ENCODE measurements around the gene HCRTR1. TPM values are rescaled to one million over a fixed set of nuclear protein-coding genes. Genes with fewer than 3 reads are reported as not detected.
"Not testable (repeated sequence)": the region's sequence is repeated elsewhere in the genome, so short reads cannot be mapped to it uniquely, and the experiment has no call there.

Gene HCRTR1
- total RNA-seq, 2 donors from 2014 or later: not detected

DNA sequence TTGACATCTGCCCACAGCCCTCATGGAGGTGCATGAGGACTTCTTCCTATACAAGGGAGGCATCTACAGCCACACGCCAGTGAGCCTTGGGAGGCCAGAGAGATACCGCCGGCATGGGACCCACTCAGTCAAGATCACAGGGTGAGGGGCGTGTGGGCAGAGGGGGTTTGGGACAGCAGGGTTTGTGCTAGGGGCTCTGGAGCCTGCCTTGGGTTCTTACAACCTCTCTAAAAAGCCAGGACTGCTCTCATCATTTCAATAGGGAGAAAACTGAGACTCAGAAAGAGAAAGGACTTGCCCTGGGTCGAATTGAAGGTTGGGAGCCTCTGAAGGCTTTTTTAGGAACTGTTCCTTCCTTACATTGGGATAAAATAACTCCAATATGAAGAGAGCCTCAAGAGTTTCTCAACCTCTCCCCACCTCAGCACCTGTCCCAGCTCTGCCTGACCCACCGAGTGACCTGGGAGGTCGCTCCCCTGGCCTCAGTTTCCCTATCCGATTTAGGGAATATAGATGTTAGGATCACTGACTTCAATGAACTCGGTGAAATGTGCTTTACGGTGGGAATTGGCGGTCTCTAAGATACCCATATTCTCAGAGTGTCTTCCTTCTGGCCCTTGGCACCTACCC, 31.6 kb upstream of the HCRTR1 start:
- Mint-ChIP-seq H3K4me3 (no peak overlapping the region), H3K27me3 (peaks cover 37% of the 10 kb centered on the region), H3K4me1 (peaks cover 8% of the 10 kb centered on the region), H3K36me3 (ENCODE audit: low read depth) (no peaks in the 10 kb centered on the region), H3K27ac (no peak overlapping the region)
- ATAC-seq: no peak
- H3K9me3 ChIP-seq (ENCODE audit: control insufficient read depth, low read length, poor library complexity, severe bottlenecking): no peaks in the 10 kb centered on the region
- no peak for DNase-seq

DNA sequence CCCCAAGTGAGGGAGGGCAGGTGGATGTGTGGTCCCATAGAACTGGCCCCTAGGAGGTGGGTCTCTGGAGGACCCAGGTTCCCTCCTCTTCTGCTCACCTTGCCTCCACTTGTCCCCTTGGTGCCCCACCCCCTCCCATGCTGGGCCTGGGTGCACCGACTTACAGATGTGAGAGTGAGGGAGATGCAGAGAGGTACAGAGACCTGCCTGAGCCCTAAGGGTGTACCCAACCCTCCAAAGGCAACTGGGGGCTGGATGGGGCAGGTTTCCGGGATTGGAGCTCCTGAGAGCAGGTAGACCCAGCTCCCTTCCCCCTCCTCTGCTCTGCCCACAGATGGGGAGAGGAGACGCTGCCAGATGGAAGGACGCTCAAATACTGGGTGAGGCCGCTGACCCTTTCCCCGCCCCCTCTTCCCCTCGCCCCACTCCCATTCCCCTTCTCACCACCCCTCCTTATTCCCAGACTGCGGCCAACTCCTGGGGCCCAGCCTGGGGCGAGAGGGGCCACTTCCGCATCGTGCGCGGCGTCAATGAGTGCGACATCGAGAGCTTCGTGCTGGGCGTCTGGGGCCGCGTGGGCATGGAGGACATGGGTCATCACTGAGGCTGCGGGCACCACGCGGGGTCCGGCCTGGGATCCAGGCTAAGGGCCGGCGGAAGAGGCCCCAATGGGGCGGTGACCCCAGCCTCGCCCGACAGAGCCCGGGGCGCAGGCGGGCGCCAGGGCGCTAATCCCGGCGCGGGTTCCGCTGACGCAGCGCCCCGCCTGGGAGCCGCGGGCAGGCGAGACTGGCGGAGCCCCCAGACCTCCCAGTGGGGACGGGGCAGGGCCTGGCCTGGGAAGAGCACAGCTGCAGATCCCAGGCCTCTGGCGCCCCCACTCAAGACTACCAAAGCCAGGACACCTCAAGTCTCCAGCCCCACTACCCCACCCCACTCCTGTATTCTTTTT, 30.8 kb upstream of the HCRTR1 start:
- no peaks in the 10 kb centered on the region for H3K9me3 ChIP-seq (ENCODE audit: control insufficient read depth, low read length, poor library complexity, severe bottlenecking)
- ATAC-seq (no peak), DNase-seq (no peak)
- peaks cover 10% of the 10 kb centered on the region for H3K4me1 Mint-ChIP-seq
- H3K27me3 Mint-ChIP-seq: peaks cover 39% of the 10 kb centered on the region
- no peak overlapping the region for H3K4me3 Mint-ChIP-seq
- no peak overlapping the region for H3K27ac Mint-ChIP-seq
- peaks cover 2% of the 10 kb centered on the region for H3K36me3 Mint-ChIP-seq (ENCODE audit: low read depth)

DNA sequence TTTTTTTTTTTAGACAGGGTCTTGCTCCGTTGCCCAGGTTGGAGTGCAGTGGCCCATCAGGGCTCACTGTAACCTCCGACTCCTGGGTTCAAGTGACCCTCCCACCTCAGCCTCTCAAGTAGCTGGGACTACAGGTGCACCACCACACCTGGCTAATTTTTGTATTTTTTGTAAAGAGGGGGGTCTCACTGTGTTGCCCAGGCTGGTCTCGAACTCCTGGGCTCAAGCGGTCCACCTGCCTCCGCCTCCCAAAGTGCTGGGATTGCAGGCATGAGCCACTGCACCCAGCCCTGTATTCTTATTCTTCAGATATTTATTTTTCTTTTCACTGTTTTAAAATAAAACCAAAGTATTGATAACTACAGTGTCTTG, 30.2 kb upstream of the HCRTR1 start:
- peaks cover 40% of the 10 kb centered on the region for H3K27me3 Mint-ChIP-seq
- DNase-seq; H3K36me3 Mint-ChIP-seq (ENCODE audit: low read depth); H3K9me3 ChIP-seq (ENCODE audit: control insufficient read depth, low read length, poor library complexity, severe bottlenecking); H3K27ac Mint-ChIP-seq; H3K4me1 Mint-ChIP-seq; ATAC-seq: not testable (repeated sequence)
- H3K4me3 Mint-ChIP-seq: peak overlapping the region; percentile 19

DNA sequence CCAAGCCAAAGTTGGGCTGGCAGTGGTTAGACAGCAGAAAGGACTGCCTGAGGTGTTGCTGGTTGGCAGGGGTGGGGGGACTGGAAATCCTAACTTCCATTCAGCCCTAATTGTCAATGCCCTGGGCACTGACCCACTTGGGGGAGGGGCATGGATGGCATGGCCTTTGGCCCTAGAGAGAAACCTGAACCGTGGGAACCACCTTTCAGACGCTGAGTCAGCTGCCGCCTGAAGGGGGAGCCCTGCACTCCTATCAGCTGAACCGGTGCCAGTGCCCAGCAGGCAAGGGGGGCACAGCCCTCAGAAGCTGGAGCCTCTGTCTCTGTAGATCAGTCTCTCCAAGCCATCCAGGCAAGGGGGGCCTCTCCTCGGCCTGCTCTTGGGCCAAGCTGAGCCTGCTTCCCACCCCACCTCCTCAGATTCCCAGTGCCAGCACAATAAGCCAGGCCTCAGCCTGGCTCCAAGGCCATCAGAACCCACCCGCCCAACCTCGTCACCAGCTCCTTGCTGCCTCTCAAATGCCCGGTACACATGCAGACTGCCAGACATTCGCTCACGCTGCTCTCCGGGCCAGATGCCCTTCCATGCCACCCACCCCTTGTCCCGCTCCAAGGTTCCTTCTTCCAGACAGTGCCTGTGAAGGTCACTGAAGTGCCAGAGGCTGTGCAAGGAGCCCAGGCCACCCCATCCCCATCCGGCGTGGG, 29.6 kb upstream of the HCRTR1 start:
- DNase-seq (peak in 1 of 3 donors; percentile 36), ATAC-seq (peak; percentile 54)
- no peak overlapping the region for H3K4me3 Mint-ChIP-seq
- H3K36me3 Mint-ChIP-seq (ENCODE audit: low read depth): peaks cover 2% of the 10 kb centered on the region
- no peaks in the 10 kb centered on the region for H3K9me3 ChIP-seq (ENCODE audit: control insufficient read depth, low read length, poor library complexity, severe bottlenecking)
- H3K27ac Mint-ChIP-seq: no peak overlapping the region
- H3K4me1 Mint-ChIP-seq: peaks cover 9% of the 10 kb centered on the region
- H3K27me3 Mint-ChIP-seq: peaks cover 42% of the 10 kb centered on the region

DNA sequence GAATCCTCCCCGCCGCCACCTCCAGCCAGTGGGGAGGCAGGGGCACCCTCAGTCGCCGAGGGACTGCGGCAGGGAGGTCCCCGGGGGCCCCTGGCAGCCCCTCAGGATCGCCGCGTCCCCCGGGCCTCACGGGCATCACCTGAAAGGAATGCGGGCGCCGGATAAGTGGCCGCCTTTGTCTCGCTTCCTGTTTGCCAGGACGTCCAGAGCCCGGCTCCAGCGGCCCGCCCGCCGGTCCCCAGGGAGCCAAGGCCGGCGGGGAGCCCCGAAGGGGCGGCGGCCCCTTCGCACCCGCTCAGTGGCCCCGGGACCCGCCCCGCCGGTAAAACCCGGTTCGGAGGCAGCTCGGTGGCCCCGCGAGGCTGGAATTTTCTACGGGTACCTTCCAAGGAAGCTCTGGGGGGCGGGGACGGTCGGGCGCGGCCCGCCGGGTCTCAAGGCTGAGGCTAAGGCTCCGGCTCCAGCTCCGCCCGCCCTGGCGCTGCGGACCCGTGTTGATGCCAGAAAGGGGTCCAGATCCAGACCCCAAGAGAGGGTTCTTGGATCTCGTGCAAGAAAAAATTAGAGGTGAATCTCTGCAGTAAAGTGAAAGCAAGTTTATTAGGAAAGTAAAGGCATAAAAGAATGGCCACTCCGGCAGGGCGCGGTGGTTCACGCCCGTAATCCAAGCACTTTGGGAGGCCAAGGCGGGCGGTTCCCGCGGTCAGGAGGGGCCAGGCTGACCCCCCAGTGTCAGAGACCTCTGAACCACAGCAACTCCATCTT, 28.6 kb upstream of the HCRTR1 start:
- Mint-ChIP-seq H3K36me3 (ENCODE audit: low read depth) (peaks cover 2% of the 10 kb centered on the region), H3K27ac (no peak overlapping the region), H3K4me1 (peaks cover 10% of the 10 kb centered on the region), H3K4me3 (no peak overlapping the region), H3K27me3 (peaks cover 42% of the 10 kb centered on the region)
- DNase-seq (no peak), ATAC-seq (no peak)
- H3K9me3 ChIP-seq (ENCODE audit: control insufficient read depth, low read length, poor library complexity, severe bottlenecking): no peaks in the 10 kb centered on the region

DNA sequence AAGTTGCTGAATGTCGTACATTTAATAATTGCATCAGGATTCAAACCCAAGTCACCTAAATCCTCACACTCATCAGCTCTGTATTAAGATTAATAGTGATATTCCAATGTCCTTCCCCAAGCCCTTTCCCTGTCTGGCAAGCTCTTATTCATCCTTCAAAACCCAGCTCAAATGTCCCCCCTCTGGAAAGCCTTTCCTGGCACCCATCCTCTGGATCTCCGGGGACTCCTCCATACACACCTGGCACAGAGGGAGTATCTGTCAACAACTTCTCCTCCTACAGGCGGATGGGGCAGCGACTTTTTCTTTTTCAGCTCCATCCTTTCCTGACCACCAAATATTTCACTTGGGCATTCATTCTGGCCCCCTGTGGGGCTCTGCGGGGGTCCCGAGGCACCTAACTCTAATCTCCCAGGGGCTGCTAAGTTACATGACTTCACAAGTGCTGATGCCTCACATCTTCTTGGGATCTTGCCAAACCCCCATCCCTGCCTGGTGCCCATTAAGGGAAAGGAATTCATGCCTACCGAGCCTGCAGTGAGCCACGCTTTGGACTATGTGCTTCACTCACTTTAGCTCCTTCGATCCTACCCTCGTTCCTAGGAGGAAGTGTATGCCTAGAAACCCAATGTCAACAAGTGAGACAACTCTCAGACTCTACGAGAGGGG, 25.9 kb upstream of the HCRTR1 start:
- DNase-seq (no peak), ATAC-seq (no peak)
- Mint-ChIP-seq H3K27me3 (peaks cover 53% of the 10 kb centered on the region), H3K36me3 (ENCODE audit: low read depth) (peaks cover 2% of the 10 kb centered on the region), H3K4me1 (peaks cover 10% of the 10 kb centered on the region), H3K4me3 (no peak overlapping the region), H3K27ac (no peak overlapping the region)
- no peaks in the 10 kb centered on the region for H3K9me3 ChIP-seq (ENCODE audit: control insufficient read depth, low read length, poor library complexity, severe bottlenecking)

DNA sequence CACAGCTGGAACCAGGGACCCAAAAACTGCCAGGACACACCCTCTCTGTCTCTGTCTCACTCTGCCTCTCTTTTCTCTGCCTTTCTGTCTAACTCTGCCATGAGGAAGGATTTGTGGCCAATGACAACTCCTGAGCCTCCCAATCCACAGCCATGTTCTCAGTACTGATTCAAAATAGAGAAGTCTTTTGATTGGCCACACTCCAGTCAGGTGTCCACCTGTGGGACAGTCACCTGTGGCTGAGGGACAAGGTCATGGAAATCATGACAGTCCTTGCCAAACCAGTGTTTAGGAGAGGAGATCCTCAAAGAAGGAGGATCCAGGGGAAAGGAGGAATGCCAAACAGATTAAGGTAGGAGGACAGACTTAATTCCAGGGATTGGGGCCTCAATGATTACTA, 25.4 kb upstream of the HCRTR1 start:
- ATAC-seq: no peak
- no peak overlapping the region for H3K27ac Mint-ChIP-seq
- DNase-seq: no peak
- H3K4me3 Mint-ChIP-seq: no peak overlapping the region
- H3K27me3 Mint-ChIP-seq: peaks cover 54% of the 10 kb centered on the region
- H3K36me3 Mint-ChIP-seq (ENCODE audit: low read depth): peaks cover 2% of the 10 kb centered on the region
- no peaks in the 10 kb centered on the region for H3K9me3 ChIP-seq (ENCODE audit: control insufficient read depth, low read length, poor library complexity, severe bottlenecking)
- H3K4me1 Mint-ChIP-seq: peaks cover 10% of the 10 kb centered on the region

DNA sequence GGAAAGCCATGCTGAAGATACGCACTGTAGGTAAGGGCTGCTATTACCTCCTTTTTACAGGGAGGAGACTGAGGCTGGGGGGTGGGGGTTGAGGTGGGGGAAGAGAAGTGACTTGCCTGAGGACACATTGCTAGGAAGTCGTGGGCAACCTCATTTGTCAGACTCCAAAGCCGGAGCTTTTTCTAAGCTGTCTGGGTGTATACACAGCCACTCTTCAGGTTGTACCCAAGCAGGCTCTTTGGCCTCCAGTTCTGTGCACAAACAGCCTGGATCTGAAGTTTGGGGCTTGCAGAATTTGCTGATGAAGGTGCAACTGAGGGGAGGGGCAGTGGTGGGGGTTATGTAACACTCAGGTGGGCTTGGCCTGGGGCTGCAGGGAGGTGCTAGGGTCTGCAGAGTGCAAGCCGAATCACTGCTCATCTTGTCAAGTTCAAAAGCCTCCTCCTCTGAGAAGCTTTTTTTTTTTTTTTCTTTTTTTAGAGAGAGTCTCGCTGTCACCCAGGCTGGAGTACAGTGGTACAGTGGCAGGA, 24.3 kb upstream of the HCRTR1 start:
- Mint-ChIP-seq H3K36me3 (ENCODE audit: low read depth) (peaks cover 2% of the 10 kb centered on the region), H3K27me3 (peaks cover 47% of the 10 kb centered on the region)

DNA sequence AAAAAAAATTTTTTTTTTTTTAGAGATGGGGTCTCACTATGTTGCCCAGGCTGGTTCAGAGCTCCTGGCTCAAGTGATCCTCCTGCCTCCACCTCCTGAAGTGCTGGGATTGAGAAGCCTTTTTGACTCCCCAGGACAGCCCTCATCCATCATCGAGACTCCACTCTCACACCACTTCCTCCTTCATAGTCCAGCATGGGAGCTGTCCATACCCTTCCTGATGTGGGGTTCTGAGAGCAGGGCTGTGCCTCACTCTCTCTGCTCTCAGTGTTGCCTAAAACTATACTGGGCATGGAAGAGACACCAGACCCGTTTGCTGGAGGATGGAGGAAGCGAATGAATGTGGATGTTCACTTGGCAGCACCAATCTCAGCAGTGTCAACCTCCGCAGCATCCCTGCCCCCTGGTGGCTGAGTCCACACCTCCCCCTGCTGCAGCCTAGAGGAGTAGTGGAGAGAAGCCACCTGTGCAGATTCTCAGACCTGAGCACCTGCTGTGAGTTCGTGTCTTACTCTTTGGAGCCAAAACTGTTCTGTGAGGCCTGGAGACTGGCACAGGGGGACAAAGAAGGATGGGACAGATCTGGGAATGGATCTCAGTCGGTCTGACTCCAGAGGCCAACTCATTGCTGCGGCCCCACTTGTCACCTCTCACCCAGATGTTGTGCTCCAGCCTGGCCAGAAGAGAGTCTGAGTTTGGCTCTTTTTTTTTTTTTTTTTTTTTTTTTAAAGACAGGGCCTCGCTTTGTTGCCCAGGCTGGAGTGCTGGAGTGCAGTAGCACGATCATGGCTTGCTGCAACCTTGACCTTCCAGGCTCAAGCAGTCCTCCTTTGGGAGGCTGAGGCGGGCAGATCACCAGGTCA, 23.5 kb upstream of the HCRTR1 start:
- H3K27me3 Mint-ChIP-seq: peaks cover 44% of the 10 kb centered on the region
- H3K9me3 ChIP-seq (ENCODE audit: control insufficient read depth, low read length, poor library complexity, severe bottlenecking): no peaks in the 10 kb centered on the region
- no peak overlapping the region for H3K4me3 Mint-ChIP-seq
- ATAC-seq (peak; percentile 90), DNase-seq (peak in 2 of 3 donors; percentile 34 to 64)
- peaks cover 2% of the 10 kb centered on the region for H3K36me3 Mint-ChIP-seq (ENCODE audit: low read depth)
- H3K27ac Mint-ChIP-seq: no peak overlapping the region
- peaks cover 7% of the 10 kb centered on the region for H3K4me1 Mint-ChIP-seq

More for the DNA sequence above, 24.3 kb upstream of the HCRTR1 start:
- peaks cover 8% of the 10 kb centered on the region for H3K4me1 Mint-ChIP-seq
- no peak overlapping the region for H3K27ac Mint-ChIP-seq
- H3K4me3 Mint-ChIP-seq: no peak overlapping the region
- no peaks in the 10 kb centered on the region for H3K9me3 ChIP-seq (ENCODE audit: control insufficient read depth, low read length, poor library complexity, severe bottlenecking)
- ATAC-seq (no peak), DNase-seq (no peak)

DNA sequence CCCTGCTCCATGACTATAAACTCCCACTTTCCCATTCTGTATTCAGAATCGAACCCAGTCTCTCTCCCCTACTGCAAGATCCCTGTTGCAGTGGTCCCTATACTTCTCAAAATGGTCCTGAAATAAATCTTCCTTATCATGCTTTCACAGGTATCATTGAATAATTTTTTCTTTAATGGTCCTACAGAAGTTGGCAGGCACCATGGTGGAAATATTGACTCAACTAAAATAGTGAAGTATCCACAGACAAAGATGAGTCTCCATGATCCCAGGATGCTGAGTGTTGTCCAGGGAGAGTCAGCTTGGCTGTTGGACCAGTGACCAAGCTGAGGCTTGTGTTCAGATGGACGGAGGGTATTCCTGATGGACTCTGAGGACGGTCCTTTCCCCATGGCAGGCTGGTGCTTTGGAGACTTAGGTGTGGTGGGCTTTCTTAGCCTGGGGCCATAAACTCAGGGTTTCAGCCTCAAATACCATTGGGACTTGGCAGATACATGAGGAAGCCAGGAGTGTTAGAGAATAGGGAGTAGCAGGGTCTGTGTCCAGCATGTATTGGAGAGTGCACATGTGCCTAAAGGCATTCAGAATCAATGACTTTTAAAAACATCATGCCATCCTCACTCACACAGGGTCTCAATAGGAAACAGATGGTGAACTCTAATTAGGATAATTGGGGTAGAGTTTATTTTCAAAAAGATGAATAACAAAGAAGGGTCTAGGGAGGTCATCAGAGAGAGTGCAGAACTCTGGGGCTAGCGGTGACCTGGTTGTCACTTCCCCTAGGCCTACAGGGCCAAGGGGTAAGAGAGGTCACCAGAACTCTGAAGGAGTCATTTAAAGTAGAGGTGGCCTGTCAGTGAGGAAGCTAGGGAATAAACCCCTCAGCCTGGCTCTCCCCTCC, 21.4 kb upstream of the HCRTR1 start:
- no peak for ATAC-seq
- no peak overlapping the region for H3K4me3 Mint-ChIP-seq
- peaks cover 4% of the 10 kb centered on the region for H3K4me1 Mint-ChIP-seq
- DNase-seq: no peak
- peaks cover 29% of the 10 kb centered on the region for H3K27me3 Mint-ChIP-seq
- no peak overlapping the region for H3K27ac Mint-ChIP-seq
- H3K36me3 Mint-ChIP-seq (ENCODE audit: low read depth): peaks cover 2% of the 10 kb centered on the region
- no peaks in the 10 kb centered on the region for H3K9me3 ChIP-seq (ENCODE audit: control insufficient read depth, low read length, poor library complexity, severe bottlenecking)

DNA sequence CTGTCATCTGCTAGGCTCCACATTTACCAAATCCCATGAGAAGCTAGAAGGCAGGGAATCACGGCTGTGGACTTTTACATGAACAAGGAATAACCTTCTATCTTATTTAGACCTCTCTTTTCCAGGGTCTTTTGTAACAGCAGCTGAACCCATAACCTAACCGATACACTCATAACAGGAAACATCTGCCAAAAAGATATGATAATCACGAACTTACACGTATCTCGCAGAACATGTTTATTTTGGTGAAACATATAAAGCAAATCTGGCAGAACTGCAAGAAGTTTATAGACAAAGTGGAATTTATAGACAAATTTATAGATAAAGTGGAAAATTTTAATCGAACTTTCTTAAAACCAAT, 20.8 kb upstream of the HCRTR1 start:
- ATAC-seq (no peak), DNase-seq (no peak)
- Mint-ChIP-seq H3K27ac (no peak overlapping the region), H3K4me3 (no peak overlapping the region), H3K27me3 (peaks cover 23% of the 10 kb centered on the region), H3K36me3 (ENCODE audit: low read depth) (no peaks in the 10 kb centered on the region), H3K4me1 (peaks cover 2% of the 10 kb centered on the region)
- H3K9me3 ChIP-seq (ENCODE audit: control insufficient read depth, low read length, poor library complexity, severe bottlenecking): no peaks in the 10 kb centered on the region
